Esophagus (tissue), 2 donors: ENCODE results near the gene SDCCAG8. TPM values are rescaled to one million over a fixed set of nuclear protein-coding genes. Genes with fewer than 3 reads are reported as not detected.
"Not testable (repeated sequence)": the region's sequence is repeated elsewhere in the genome, so short reads cannot be mapped to it uniquely, and the experiment has no call there.

ENCODE experiments used
- H3K27ac ChIP-seq, 2 donors: one replicate each; pipeline ENCODE4 v1.5.1; 2013; ENCODE audit warnings: low read depth in 2 of 2, mild to moderate bottlenecking in 2 of 2, inconsistent platforms in 1 of 2, low read length in 1 of 2, moderate library complexity in 1 of 2
- H3K27me3 ChIP-seq, 2 donors: one replicate each; pipeline ENCODE4 v1.6.1; 2013; ENCODE audit warnings: low read length in 2 of 2, control low read depth in 1 of 2, mild to moderate bottlenecking in 1 of 2; ENCODE audit not compliant: insufficient read depth in 2 of 2, control insufficient read depth in 1 of 2
- H3K36me3 ChIP-seq, 2 donors: one replicate each; pipeline ENCODE4 v1.6.1; 2013; ENCODE audit warnings: low read length in 1 of 2; ENCODE audit not compliant: control insufficient read depth in 2 of 2, insufficient read depth in 2 of 2
- H3K4me1 ChIP-seq, 2 donors: one replicate each; pipeline ENCODE4 v1.6.1; 2013; ENCODE audit warnings: low read length in 1 of 2; ENCODE audit not compliant: control insufficient read depth in 2 of 2, insufficient read depth in 2 of 2
- H3K4me3 ChIP-seq, 2 donors: one replicate each; pipeline ENCODE4 v1.5.1; 2013; ENCODE audit warnings: low read length in 2 of 2, mild to moderate bottlenecking in 2 of 2, low read depth in 1 of 2, moderate library complexity in 1 of 2
- H3K9me3 ChIP-seq, 2 donors: one replicate each; pipeline ENCODE4 v1.6.1; 2013; ENCODE audit warnings: mild to moderate bottlenecking in 2 of 2, low read depth in 1 of 2, low read length in 1 of 2, moderate library complexity in 1 of 2; ENCODE audit not compliant: control insufficient read depth in 2 of 2, insufficient read depth in 1 of 2
- WGBS, 2 donors: extraction: QIAGEN DNeasy Blood & Tissue Kit; methylation state at CpG; one replicate each; pipeline ENCODE4 v1.1.7; 2013; 5-methylcytosine and 5-hydroxymethylcytosine counted together
- polyA plus RNA-seq, 2 donors: library from polyadenylated mRNA; stranded (reverse); fragments of 200-250 nt; gene quantifications; one replicate each; pipeline ENCODE4 v1.2.3, GENCODE V29; 2013
- donor health status: healthy with polysubstance abuse.
- donor health status: Bipolar disorder and iron deficiency.

Gene SDCCAG8
- 10 to 100 TPM; 11.2 to 12.2 TPM for polyA plus RNA-seq

DNA sequence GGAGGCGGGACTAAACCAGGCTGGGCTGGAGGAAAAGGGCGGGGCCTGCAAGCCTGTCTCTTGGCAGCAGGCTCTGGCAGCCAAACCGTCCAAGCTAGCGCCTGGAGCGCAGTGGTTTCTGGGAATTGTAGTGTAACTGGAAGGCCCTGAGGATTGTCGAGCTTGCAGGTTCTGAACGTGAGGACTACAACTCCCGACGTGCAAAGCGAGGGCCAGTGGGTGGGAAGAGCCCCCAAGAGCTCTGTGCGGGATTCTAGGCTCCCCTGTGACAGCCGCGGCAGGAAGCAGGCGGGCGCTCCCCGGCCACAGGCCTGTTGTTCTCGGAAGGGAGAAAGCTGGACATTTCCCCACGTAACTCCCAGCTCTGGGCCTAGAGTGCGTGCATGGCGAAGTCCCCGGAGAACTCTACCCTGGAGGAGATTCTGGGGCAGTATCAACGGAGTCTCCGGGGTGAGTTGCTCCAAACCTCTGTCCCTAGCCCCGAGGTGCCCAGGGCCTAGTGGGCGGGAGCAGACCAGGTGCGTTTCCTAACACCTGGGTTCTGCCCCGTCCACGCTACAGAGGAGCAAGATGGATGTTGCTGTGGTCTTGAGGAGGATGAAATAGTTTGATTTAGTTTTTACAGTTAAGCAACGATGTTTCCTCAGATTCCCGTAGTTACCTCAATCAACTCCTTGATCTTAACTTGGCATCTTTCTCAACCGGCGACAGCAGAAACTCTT, at the start of gene SDCCAG8:
Gene SDCCAG8 (plus strand): TSS at position 251 of the 722 bp plus-strand sequence. CDS start 133 bp downstream, at position 384.
- Histone ChIP-seq H3K27me3 (no peaks in the 10 kb centered on the region), H3K36me3 (no peaks in the 10 kb centered on the region), H3K4me1 (no peaks in the 10 kb centered on the region), H3K9me3 (no peaks in the 10 kb centered on the region), H3K27ac (peak within 1 kb of the TSS; percentile 91 to 99), H3K4me3 (peak within 1 kb of the TSS; percentile 78 to 80)
- 0% methylated on average over 32 of the region's 32 CpGs for WGBS, 2 donors

DNA sequence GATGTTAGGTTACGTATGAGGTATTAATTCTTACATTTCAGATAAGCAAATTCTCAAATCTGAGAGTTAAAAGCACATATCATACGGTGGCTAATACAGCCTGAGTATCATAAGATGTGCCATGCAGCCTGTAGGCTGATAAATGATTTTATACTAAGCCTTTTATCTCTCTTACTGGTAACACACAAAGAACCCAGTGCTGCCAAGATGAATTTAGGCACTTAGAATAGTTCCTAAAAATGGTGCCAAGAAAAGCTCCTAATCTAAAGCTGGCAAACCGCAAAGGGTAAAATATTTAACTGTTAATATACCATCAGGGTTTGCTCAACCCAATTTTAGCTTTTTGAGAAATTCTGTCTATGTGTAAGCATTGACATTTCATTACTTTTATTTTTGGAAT, 43.9 kb upstream of the SDCCAG8 start:
- H3K4me1 ChIP-seq, H3K27ac ChIP-seq, H3K4me3 ChIP-seq, H3K36me3 ChIP-seq, H3K27me3 ChIP-seq, H3K9me3 ChIP-seq: not testable (repeated sequence)
- 19 to 27% methylated on average over 2 of the region's 3 CpGs for whole genome bisulfite sequencing, 2 donors

DNA sequence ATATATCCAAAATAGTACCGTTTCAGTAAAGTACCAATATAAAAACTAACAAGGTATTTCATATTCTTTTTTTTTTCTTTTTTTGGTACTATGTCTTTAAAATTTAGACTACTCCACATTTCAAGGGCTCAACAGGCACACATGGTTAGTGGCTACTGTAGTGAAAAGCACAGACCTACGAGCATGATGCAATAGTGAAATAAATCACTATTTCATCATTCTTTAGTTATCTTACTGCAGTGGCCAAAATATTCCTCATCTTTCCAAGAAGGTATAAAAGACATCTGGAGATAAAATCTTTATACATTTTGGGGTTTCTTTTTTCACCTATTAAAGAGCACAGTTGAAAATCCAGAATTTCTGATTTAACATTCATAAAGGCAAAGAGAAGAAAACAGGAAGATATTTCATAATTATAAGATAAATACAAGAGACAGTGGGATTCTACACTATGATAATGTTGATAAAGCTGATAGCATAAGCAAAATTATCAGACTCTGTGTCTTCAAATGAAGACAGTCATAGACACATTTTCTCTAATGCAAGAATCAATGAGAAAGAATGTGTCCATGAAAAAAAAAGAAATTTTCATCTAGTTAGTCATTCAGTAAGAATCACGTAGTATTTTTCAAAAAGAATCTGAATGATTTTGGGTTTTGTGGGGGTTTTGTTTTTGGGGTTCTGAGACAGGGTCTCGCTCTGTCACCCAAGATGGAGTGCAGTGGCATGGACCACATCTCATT, 42.6 kb upstream of the SDCCAG8 start:
- WGBS, 2 donors = 77 to 79% methylated on average over 4 of the region's 4 CpGs
- H3K4me1 ChIP-seq = no peaks in the 10 kb centered on the region
- H3K27ac ChIP-seq = no peak overlapping the region
- H3K4me3 ChIP-seq = no peak overlapping the region
- no peaks in the 10 kb centered on the region for H3K27me3 ChIP-seq
- no peaks in the 10 kb centered on the region for H3K9me3 ChIP-seq
- no peaks in the 10 kb centered on the region for H3K36me3 ChIP-seq

GRCh38 chr1:243215276-243215875, 40.5 kb upstream of the SDCCAG8 start:
- not testable (repeated sequence) for H3K4me3 ChIP-seq, H3K36me3 ChIP-seq, H3K27ac ChIP-seq, H3K27me3 ChIP-seq, H3K9me3 ChIP-seq, H3K4me1 ChIP-seq
- 87 to 91% methylated on average over 11 of the region's 12 CpGs for WGBS, 2 donors

- H3K27me3 ChIP-seq = no peaks in the 10 kb centered on the region
- no peak overlapping the region for H3K4me3 ChIP-seq
- 95 to 98% methylated on average over 2 of the region's 2 CpGs for WGBS, 2 donors
- H3K36me3 ChIP-seq = no peaks in the 10 kb centered on the region
- no peaks in the 10 kb centered on the region for H3K4me1 ChIP-seq
- H3K27ac ChIP-seq = no peak overlapping the region
- H3K9me3 ChIP-seq = no peaks in the 10 kb centered on the region
Observed at GRCh38 chr1:243216741-243217140, 39.1 kb upstream of the SDCCAG8 start.

DNA sequence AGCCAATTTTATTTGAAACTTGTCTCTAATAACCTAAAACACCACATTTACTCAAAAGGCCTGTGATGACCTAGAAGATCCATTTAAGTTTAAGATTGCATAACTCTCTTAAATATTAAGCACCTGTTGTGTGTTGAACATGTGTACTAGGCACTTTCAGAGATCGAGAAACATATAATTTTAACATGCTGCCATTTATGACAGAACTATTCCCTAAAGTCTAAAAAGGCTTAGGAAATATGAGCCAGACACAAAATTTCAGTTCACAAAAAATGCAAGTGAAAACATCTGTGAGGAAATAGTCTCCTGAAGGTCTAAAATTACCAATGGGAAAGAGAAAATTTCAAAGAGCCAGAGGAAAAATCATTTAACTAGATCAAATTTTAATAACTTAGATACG, 38.5 kb upstream of the SDCCAG8 start:
- Histone ChIP-seq H3K9me3 (no peaks in the 10 kb centered on the region), H3K4me1 (no peaks in the 10 kb centered on the region), H3K36me3 (no peaks in the 10 kb centered on the region), H3K4me3 (no peak overlapping the region), H3K27ac (no peak overlapping the region), H3K27me3 (no peaks in the 10 kb centered on the region)
- 87 to 92% methylated on average over 2 of the region's 2 CpGs for WGBS, 2 donors

- Histone ChIP-seq H3K27me3 (no peaks in the 10 kb centered on the region), H3K4me1 (no peaks in the 10 kb centered on the region), H3K4me3 (no peak overlapping the region), H3K9me3 (no peaks in the 10 kb centered on the region), H3K36me3 (peaks cover 0 to 4% of the 10 kb centered on the region in 2 donors), H3K27ac (no peak overlapping the region)
Observed at GRCh38 chr1:243218059-243218458, 37.8 kb upstream of the SDCCAG8 start.

DNA sequence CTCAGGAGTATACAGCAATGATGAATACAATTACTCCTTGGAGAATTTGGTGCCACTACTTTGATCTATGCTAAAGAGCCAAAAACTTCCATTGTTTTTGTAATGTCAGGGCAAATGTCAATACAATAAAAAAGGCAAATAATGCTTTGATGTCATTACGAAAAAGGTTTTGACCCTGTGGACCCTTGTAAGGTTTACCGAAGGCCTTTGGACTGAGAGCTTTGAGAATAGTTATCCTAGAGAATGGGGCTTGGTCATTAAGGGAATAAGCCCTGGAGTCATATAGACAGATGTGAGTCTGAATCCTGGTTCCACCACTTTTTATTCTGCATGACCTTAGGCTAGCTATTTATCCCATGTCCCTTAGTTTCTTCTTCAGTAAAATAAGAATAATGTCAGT, 28.2 kb upstream of the SDCCAG8 start:
- H3K4me1 ChIP-seq = no peaks in the 10 kb centered on the region
- no peaks in the 10 kb centered on the region for H3K9me3 ChIP-seq
- 80 to 85% methylated on average over 2 of the region's 2 CpGs for WGBS, 2 donors
- no peaks in the 10 kb centered on the region for H3K27me3 ChIP-seq
- no peak overlapping the region for H3K27ac ChIP-seq
- no peak overlapping the region for H3K4me3 ChIP-seq
- H3K36me3 ChIP-seq = peaks cover 0 to 1% of the 10 kb centered on the region in 2 donors

DNA sequence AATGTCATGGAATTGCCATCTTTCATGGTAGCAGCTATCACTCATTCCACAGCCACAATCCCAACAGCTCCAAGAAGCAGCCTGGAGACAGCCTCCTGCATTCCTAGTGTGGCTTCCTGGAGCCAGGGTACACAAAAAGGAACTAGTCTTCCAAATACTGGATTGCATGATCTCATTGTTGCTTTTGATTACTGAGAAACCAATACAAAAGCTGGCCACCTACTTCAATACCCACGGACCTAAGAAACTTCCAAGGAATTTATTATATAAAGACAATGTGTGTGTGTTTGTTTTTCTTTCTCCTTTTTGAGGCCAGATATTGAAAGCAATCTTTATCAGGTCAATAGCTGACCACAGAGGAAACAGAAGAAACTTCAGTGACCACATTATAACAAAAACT, 26.3 kb upstream of the SDCCAG8 start:
- 83 to 88% methylated on average over 1 of the region's 1 CpG for WGBS, 2 donors

More for the DNA sequence above, 26.3 kb upstream of the SDCCAG8 start:
- Histone ChIP-seq H3K36me3 (no peaks in the 10 kb centered on the region), H3K4me3 (no peak overlapping the region), H3K9me3 (no peaks in the 10 kb centered on the region), H3K4me1 (no peaks in the 10 kb centered on the region), H3K27ac (no peak overlapping the region), H3K27me3 (no peaks in the 10 kb centered on the region)
